HL-60 (cell line): Measurements from ENCODE around the gene SH3RF2.

ENCODE experiments used
- DNase-seq, 2 experiments: peaks; one replicate each; pipeline ENCODE4 v3.0.0-alpha.2; 2010 to 2020; ENCODE audit warnings: low read depth in 1 of 2, low spot score in 1 of 2
- H3K27ac ChIP-seq: fragments of 250-450 bp; sonication (Bioruptor Pico); replicated peaks from 2 replicates; pipeline ENCODE4 v1.5.1; 2020; ENCODE audit warnings: mild to moderate bottlenecking, moderate library complexity
- H3K27me3 ChIP-seq: fragments of 250-450 bp; sonication (Bioruptor Pico); 2 replicates; pipeline ENCODE4 v1.5.1; 2021; ENCODE audit warnings: mild to moderate bottlenecking, moderate library complexity; ENCODE audit not compliant: insufficient read depth, poor library complexity, severe bottlenecking
- H3K4me3 ChIP-seq: replicated peaks from 2 replicates; pipeline ENCODE4 v1.5.1; 2011; ENCODE audit warnings: mild to moderate bottlenecking, control low read depth, low read length; ENCODE audit not compliant: insufficient read depth
- CTCF ChIP-seq: IDR thresholded peaks from one replicate; pipeline ENCODE4 v1.5.1; 2011; ENCODE audit warnings: low read length, control low read depth, inconsistent platforms; ENCODE audit not compliant: insufficient read depth
- GABPA ChIP-seq: IDR thresholded peaks from 2 replicates; pipeline ENCODE4 v1.6.1; 2012; ENCODE audit warnings: low read depth
- POLR2AphosphoS5 ChIP-seq: IDR thresholded peaks from 2 replicates; pipeline ENCODE4 v1.6.1; 2012; ENCODE audit warnings: low read depth
- REST ChIP-seq: IDR thresholded peaks from 2 replicates; pipeline ENCODE4 v1.6.1; 2012; ENCODE audit warnings: low read depth; ENCODE audit not compliant: insufficient replicate concordance
- SPI1 ChIP-seq: IDR thresholded peaks from 2 replicates; pipeline ENCODE4 v1.6.1; 2012; ENCODE audit warnings: low read depth, mild to moderate bottlenecking, borderline replicate concordance

The SH3RF2 gene

GRCh38 chr5:145969714-145970092 is 33.3 kb downstream of the SH3RF2 start:
- Histone ChIP-seq H3K4me3 (no peak overlapping the region), H3K27ac (no peak overlapping the region), H3K27me3 (no peaks in the 10 kb centered on the region)
- DNase-seq: no peak
- TF ChIP-seq GABPA (no peak), REST (no peak), CTCF (no peak)

GRCh38 chr5:145971108-145971507 is 34.7 kb downstream of the SH3RF2 start:
- Histone ChIP-seq H3K4me3 (no peak overlapping the region), H3K27ac (no peak overlapping the region), H3K27me3 (no peaks in the 10 kb centered on the region)
- no peak for DNase-seq
- no peak for TF ChIP-seq POLR2AphosphoS5

- H3K27ac ChIP-seq: no peak overlapping the region
- DNase-seq: no peak
- TF ChIP-seq SPI1 (no peak), CTCF (no peak), POLR2AphosphoS5 (no peak), REST (no peak), GABPA (no peak)
- no peak overlapping the region for H3K4me3 ChIP-seq
- no peaks in the 10 kb centered on the region for H3K27me3 ChIP-seq
These were observed 35.3 kb downstream of the SH3RF2 start for GRCh38 chr5:145971701-145972100.

GRCh38 chr5:145975001-145975360 is 38.6 kb downstream of the SH3RF2 start:
- DNase-seq: no peak
- Histone ChIP-seq H3K27ac (no peak overlapping the region), H3K27me3 (no peaks in the 10 kb centered on the region), H3K4me3 (no peak overlapping the region)
- TF ChIP-seq GABPA (no peak), SPI1 (no peak), POLR2AphosphoS5 (no peak), CTCF (no peak), REST (no peak)
